ENCODE results near the gene RAE1. TPM values are rescaled to one million over a fixed set of nuclear protein-coding genes. Genes with fewer than 3 reads are reported as not detected.

RAE1 gene
- total and polyA plus RNA-seq, 2 donors (not counting 1 experiment from before 2014, with no cell fraction given): 27.2 to 39.4 TPM

- H3K4me1 ChIP-seq (ENCODE audit: control insufficient read depth, extremely low read depth, insufficient read depth, low read length): peaks cover 3% of the 10 kb centered on the region
- H3K27me3 ChIP-seq (ENCODE audit: control insufficient read depth, insufficient read depth, low read length): no peaks in the 10 kb centered on the region
- TF ChIP-seq CTCF (conservative IDR thresholded peaks at IDR 0.05 in 1 of 2, IDR thresholded peaks at IDR 0.05 in 1 of 2; ENCODE audit: low read depth in 1 of 2, low read length in 2 of 2): no peak
- TF ChIP-seq EZH2 (IDR thresholded peaks at IDR 0.05; ENCODE audit: low read length, missing control alignments): no peak
- no peaks in the 10 kb centered on the region for H3K36me3 ChIP-seq (ENCODE audit: control insufficient read depth, insufficient read depth, low read length)
- peak within 1 kb of the TSS; percentile 43 to 69 (median 50) for H3K4me3 ChIP-seq (replicated peaks in 1 of 4; ENCODE audit: control extremely low read depth in 1 of 4, insufficient read depth in 1 of 4, low read depth in 3 of 4, low read length in 4 of 4)
- H2AFZ ChIP-seq (ENCODE audit: low read length): peak within 1 kb of the TSS; percentile 69
- no peaks in the 10 kb centered on the region for H3K9me3 ChIP-seq (ENCODE audit: control insufficient read depth, insufficient read depth, low read depth, low read length)
- H3K79me2 ChIP-seq (ENCODE audit: control insufficient read depth, insufficient read depth, low read length): no peaks in the 10 kb centered on the region
- H3K27ac ChIP-seq (ENCODE audit: insufficient read depth, low read length): no peak within 1 kb of the TSS
- peak; percentile 46 to 57 for DNase-seq (ENCODE audit: low read depth in 2 of 2)
- H3K9ac ChIP-seq (ENCODE audit: insufficient read depth, low read length): peak within 1 kb of the TSS; percentile 16
- peak within 1 kb of the TSS; percentile 90 for H3K4me2 ChIP-seq (ENCODE audit: extremely low read depth, insufficient read depth, low read length)
- no peaks in the 10 kb centered on the region for H4K20me1 ChIP-seq (ENCODE audit: control insufficient read depth, extremely low read depth, insufficient read depth, low read length)
Observed at GRCh38 chr20:57390604-57391438, 39.8 kb downstream of the RAE1 start, which contains the start of gene RBM38. TSS of gene RBM38 (plus strand) at chr20:57391396. CDS start at chr20:57391582, 186 bp downstream.

DNA sequence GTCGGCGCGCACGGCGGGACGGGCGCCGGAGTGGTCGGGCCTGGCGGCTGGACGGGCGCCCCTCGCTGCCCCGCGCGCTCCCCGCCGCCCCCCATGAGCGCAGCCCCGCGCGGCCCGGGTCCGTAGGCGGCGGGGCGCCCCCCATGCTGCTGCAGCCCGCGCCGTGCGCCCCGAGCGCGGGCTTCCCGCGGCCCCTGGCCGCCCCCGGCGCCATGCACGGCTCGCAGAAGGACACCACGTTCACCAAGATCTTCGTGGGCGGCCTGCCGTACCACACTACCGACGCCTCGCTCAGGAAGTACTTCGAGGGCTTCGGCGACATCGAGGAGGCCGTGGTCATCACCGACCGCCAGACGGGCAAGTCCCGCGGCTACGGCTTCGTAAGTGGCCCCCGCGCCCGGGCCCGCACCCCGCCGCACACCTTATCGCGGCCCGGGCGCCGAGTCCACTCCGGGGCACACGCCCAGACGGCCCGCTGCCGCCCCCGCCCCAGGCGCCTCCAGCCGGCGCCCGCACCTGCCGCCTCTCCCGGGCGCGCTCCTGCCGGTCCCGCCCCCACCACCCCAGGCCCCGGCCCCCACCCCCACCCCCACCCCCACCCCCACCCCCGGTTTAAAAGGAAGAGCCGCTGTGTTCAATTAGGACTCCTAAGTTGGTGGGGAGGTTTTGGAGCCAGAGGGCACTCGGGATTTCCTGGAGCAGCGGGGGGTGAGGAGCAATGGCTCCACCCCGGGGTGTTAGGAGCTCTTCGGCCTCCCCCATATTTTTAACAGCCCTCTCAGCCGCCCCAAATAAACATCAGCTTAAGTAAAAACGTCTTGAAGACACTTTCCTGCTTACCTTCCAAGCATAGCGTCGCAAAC is 40.6 kb downstream of the RAE1 start:
- Histone ChIP-seq H3K9me3 (ENCODE audit: control insufficient read depth, insufficient read depth, low read depth, low read length) (no peaks in the 10 kb centered on the region), H4K20me1 (ENCODE audit: control insufficient read depth, extremely low read depth, insufficient read depth, low read length) (no peaks in the 10 kb centered on the region), H3K9ac (ENCODE audit: insufficient read depth, low read length) (peak overlapping the region; percentile 16), H3K4me1 (ENCODE audit: control insufficient read depth, extremely low read depth, insufficient read depth, low read length) (peaks cover 3% of the 10 kb centered on the region), H3K4me2 (ENCODE audit: extremely low read depth, insufficient read depth, low read length) (peak overlapping the region; percentile 90), H3K36me3 (ENCODE audit: control insufficient read depth, insufficient read depth, low read length) (peaks cover 2% of the 10 kb centered on the region), H2AFZ (ENCODE audit: low read length) (peak overlapping the region; percentile 69), H3K4me3 (replicated peaks in 1 of 4; ENCODE audit: control extremely low read depth in 1 of 4, insufficient read depth in 1 of 4, low read depth in 3 of 4, low read length in 4 of 4) (peak overlapping the region; percentile 43 to 69 (median 50)), H3K79me2 (ENCODE audit: control insufficient read depth, insufficient read depth, low read length) (no peaks in the 10 kb centered on the region), H3K27me3 (ENCODE audit: control insufficient read depth, insufficient read depth, low read length) (no peaks in the 10 kb centered on the region), H3K27ac (ENCODE audit: insufficient read depth, low read length) (no peak overlapping the region)
- TF ChIP-seq CTCF (conservative IDR thresholded peaks at IDR 0.05 in 1 of 2, IDR thresholded peaks at IDR 0.05 in 1 of 2; ENCODE audit: low read depth in 1 of 2, low read length in 2 of 2) (no peak), EZH2 (IDR thresholded peaks at IDR 0.05; ENCODE audit: low read length, missing control alignments) (no peak)
- peak; percentile 15 to 19 for DNase-seq (ENCODE audit: low read depth in 2 of 2)

All from fibroblast of lung (primary cell).